Transverse colon (tissue), 4 donors: ENCODE data around the gene CDC42BPB.
A peak's percentile ranks its signal among the peaks of the same experiment; 100 is the strongest.

Source experiments
- EP300 ChIP-seq: sonication (generic); formaldehyde crosslinking; IDR thresholded peaks from one replicate; pipeline ENCODE4 v1.6.1; 2017; ENCODE audit warnings: antibody characterized with exemption, low read depth
- POLR2A ChIP-seq: fragments of 450-650 bp; IDR thresholded peaks from one replicate; pipeline ENCODE4 v1.6.1; 2016; ENCODE audit warnings: antibody characterized with exemption, mild to moderate bottlenecking, moderate library complexity
- POLR2AphosphoS5 ChIP-seq, 3 donors: sonication (generic); formaldehyde crosslinking; IDR thresholded peaks; one replicate each; pipeline ENCODE4 v1.6.1; 2016; ENCODE audit warnings: antibody characterized with exemption in 3 of 3
- TF ChIP-seq, protein P1 (sequence below), 5 experiments: fragments of 200-600 bp in 3 of 5; fragments of 450-650 bp in 2 of 5; sonication (generic) in 3 of 5; IDR thresholded peaks; 1 replicate in 2 of 5; 2 replicates in 3 of 5; pipeline ENCODE4 v1.5.1; 2016 to 2017; ENCODE audit warnings: antibody characterized with exemption in 5 of 5, inconsistent platforms in 3 of 5, mild to moderate bottlenecking in 2 of 5, moderate library complexity in 1 of 5

DNA sequence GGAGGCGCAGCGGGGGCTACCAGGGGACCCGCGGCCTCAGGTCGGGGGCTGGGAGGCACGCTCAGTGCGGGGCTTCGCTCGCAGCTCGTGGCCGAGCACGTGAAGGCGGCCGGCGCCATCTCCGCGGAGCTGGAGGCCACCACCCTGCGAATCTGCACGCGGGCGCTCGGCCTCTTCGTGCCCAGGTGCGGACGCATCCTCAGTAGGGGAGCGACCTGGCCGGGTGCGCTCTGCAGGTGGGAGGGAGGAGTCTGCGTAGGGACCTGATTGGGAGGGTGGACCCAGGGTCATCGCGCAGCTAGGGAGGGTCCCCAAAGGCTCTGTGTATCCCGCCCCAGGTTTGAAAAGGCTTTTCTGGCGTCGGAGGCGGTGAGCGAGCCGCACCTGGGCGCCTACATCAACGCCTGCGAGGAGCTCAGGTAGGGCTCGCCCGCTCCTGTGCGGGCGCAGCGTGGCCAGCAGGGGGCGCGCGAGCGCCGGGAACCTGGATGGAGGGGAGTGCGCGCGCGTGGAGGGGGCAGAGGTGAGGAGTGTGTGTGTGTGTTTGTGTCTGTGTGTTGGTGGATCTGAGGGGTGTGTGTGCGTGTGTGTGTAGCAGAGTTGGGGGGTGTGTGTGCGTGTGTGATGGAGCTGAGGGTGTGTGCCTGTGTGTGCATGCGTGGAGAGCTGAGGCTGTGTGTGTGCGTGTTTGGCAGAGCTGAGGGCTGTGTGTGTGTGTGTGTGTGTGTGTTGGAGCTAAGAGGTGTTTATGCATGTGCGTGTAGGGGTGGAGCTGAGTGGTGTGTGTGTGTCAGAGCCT, 47.5 kb upstream of the CDC42BPB start:
- TF ChIP-seq, protein P1, sequence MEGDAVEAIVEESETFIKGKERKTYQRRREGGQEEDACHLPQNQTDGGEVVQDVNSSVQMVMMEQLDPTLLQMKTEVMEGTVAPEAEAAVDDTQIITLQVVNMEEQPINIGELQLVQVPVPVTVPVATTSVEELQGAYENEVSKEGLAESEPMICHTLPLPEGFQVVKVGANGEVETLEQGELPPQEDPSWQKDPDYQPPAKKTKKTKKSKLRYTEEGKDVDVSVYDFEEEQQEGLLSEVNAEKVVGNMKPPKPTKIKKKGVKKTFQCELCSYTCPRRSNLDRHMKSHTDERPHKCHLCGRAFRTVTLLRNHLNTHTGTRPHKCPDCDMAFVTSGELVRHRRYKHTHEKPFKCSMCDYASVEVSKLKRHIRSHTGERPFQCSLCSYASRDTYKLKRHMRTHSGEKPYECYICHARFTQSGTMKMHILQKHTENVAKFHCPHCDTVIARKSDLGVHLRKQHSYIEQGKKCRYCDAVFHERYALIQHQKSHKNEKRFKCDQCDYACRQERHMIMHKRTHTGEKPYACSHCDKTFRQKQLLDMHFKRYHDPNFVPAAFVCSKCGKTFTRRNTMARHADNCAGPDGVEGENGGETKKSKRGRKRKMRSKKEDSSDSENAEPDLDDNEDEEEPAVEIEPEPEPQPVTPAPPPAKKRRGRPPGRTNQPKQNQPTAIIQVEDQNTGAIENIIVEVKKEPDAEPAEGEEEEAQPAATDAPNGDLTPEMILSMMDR (IDR thresholded peaks at IDR 0.05): peak; percentile 97 to 99 (median 98)
- peak; percentile 31 for TF ChIP-seq POLR2A
- TF ChIP-seq POLR2AphosphoS5 (IDR thresholded peaks at IDR 0.05): peak in 1 of 3 donors; percentile 12
- TF ChIP-seq EP300: no peak
